Activated naive CD4-positive, alpha-beta T cell treated with anti-CD3 and anti-CD28 coated beads, Interleukin-2, amount 50 U/mL, for 24 hours (primary cell): ENCODE measurements around the gene OLIG2.

Source experiments
- H3K27ac Mint-ChIP-seq: one replicate; pipeline ENCODE4 v1.8.0; 2021; ENCODE audit warnings: mild to moderate bottlenecking, mixed read lengths
- H3K27me3 Mint-ChIP-seq: one replicate; pipeline ENCODE4 v1.8.0; 2021; ENCODE audit warnings: mixed read lengths
- H3K36me3 Mint-ChIP-seq: one replicate; pipeline ENCODE4 v1.8.0; 2021; ENCODE audit warnings: mixed read lengths
- H3K4me1 Mint-ChIP-seq: one replicate; pipeline ENCODE4 v1.8.0; 2021; ENCODE audit warnings: mixed read lengths
- H3K4me3 Mint-ChIP-seq: one replicate; pipeline ENCODE4 v1.8.0; 2021; ENCODE audit warnings: mild to moderate bottlenecking, mixed read lengths
- H3K9me3 Mint-ChIP-seq: one replicate; pipeline ENCODE4 v1.8.0; 2021; ENCODE audit warnings: mixed read lengths

Gene OLIG2

GRCh38 chr21:33063907-33064622, 38.3 kb downstream of the OLIG2 start:
- Mint-ChIP-seq H3K9me3 (no peaks in the 10 kb centered on the region), H3K36me3 (peaks cover 2% of the 10 kb centered on the region), H3K4me1 (no peaks in the 10 kb centered on the region), H3K27ac (no peak overlapping the region), H3K4me3 (no peak overlapping the region), H3K27me3 (peaks cover 35% of the 10 kb centered on the region)

DNA sequence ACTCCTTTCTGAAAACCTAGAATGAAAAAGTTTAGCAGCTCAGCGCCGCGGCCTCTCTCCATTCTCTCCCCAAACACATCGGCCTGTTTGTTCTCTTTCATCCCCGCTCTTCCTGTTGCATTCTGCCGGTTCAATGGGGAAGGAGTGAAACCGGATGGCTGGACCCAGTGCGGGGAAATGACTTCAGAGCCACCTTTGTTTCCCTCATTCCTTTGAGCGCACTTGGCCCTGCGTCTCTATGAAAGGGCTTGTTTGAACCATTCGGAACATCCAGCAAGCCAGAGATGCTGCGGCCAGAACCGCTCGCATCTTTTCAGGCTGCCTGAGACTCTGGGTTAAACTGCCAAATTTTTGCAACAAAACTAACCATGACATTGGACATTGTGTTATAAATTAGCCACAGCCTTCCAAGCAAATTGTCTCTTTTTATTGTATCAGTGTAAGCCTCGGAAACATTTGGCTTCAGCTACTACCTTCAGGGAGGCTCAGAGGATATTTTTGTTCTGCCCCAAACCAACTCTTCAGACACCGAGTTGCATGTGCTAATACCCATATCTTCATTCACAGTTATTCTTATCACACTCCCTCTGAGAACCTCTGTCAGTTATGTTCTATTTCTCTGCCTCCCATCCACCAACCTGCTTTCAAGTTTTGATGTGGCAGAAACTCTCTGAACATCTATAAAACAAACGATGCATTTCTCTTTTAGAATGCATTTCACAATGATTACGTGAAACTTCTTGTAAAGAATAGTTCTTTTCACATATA, 39.1 kb downstream of the OLIG2 start:
- Mint-ChIP-seq H3K4me1 (no peaks in the 10 kb centered on the region), H3K9me3 (no peaks in the 10 kb centered on the region), H3K4me3 (no peak overlapping the region), H3K27me3 (peaks cover 41% of the 10 kb centered on the region), H3K36me3 (peaks cover 2% of the 10 kb centered on the region), H3K27ac (no peak overlapping the region)

DNA sequence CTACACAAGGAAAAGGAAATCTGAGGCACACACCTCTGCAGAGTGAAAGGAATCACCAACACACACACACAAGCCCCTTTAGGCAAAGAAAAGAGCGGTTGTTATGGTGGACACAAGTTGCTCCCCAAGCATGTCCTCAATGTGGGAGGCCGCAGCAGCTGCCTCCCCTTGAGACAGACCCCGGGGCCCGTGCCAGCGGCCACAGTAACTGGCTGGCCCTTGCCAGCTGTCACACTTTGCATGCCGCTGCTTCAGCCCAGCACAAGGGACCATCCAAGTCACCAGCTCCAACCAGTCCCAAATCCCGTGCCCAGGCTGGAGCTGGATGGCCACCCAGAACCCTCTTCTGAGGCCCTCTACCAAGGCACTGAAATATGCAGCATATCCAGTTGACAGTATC, 41.3 kb downstream of the OLIG2 start:
- H3K27me3 Mint-ChIP-seq, result peaks cover 45% of the 10 kb centered on the region

GRCh38 chr21:33067457-33067856, 41.7 kb downstream of the OLIG2 start:
- Mint-ChIP-seq H3K4me3 (no peak overlapping the region), H3K9me3 (no peaks in the 10 kb centered on the region), H3K4me1 (peaks cover 14% of the 10 kb centered on the region), H3K27ac (no peak overlapping the region), H3K27me3 (peaks cover 49% of the 10 kb centered on the region), H3K36me3 (peaks cover 2% of the 10 kb centered on the region)

More for the DNA sequence above, 41.3 kb downstream of the OLIG2 start:
- H3K4me1 Mint-ChIP-seq, result peaks cover 11% of the 10 kb centered on the region
- H3K36me3 Mint-ChIP-seq, result peaks cover 2% of the 10 kb centered on the region
- H3K27ac Mint-ChIP-seq, result no peak overlapping the region
- H3K4me3 Mint-ChIP-seq, result no peak overlapping the region
- H3K9me3 Mint-ChIP-seq, result no peaks in the 10 kb centered on the region

DNA sequence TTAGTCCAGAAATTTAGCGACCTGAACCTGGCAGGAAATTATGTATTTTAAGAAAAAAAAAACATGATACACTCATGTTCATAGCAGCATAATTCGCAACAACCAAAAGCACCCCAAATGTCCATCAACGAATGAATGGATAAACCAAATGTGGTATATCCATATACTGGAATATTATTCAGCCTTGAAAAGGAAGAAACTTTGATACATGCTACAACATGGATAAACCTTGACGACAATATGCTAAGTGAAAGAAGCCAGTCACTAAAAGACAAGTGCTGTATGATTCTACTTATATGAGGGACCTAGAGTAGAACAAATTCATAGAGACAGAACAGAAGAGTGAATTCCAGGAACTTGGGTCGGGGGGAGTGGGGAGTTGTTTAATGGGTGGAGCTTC, 43.5 kb downstream of the OLIG2 start:
- no peak overlapping the region for H3K27ac Mint-ChIP-seq
- peak overlapping the region; percentile 30 for H3K4me3 Mint-ChIP-seq
- H3K4me1 Mint-ChIP-seq, result peaks cover 14% of the 10 kb centered on the region
- peaks cover 53% of the 10 kb centered on the region for H3K27me3 Mint-ChIP-seq
- peaks cover 2% of the 10 kb centered on the region for H3K36me3 Mint-ChIP-seq
- H3K9me3 Mint-ChIP-seq, result no peaks in the 10 kb centered on the region

GRCh38 chr21:33069645-33069993, 43.9 kb downstream of the OLIG2 start:
- Mint-ChIP-seq H3K9me3 (no peaks in the 10 kb centered on the region), H3K4me1 (peaks cover 14% of the 10 kb centered on the region), H3K36me3 (peaks cover 2% of the 10 kb centered on the region), H3K27me3 (peaks cover 52% of the 10 kb centered on the region), H3K4me3 (peak overlapping the region; percentile 23), H3K27ac (no peak overlapping the region)

- Mint-ChIP-seq H3K27ac (no peak within 1 kb of the TSS), H3K36me3 (peaks cover 2% of the 10 kb centered on the region), H3K9me3 (no peaks in the 10 kb centered on the region), H3K27me3 (peaks cover 49% of the 10 kb centered on the region), H3K4me1 (peaks cover 14% of the 10 kb centered on the region), H3K4me3 (peak within 1 kb of the TSS; percentile 78)
Observed at GRCh38 chr21:33069994-33070743, 44.4 kb downstream of the OLIG2 start, which contains the start of gene OLIG1. Gene OLIG1, plus strand, starts transcription at chr21:33070141. Its CDS starts 106 bp downstream, at chr21:33070247.

DNA sequence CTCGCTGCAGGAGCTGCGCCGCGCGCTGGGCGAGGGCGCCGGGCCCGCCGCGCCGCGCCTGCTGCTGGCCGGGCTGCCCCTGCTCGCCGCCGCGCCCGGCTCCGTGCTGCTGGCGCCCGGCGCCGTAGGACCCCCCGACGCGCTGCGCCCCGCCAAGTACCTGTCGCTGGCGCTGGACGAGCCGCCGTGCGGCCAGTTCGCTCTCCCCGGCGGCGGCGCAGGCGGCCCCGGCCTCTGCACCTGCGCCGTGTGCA, 44.9 kb downstream of the OLIG2 start:
- Mint-ChIP-seq H3K9me3 (no peaks in the 10 kb centered on the region), H3K4me3 (no peak overlapping the region), H3K27ac (no peak overlapping the region), H3K4me1 (peaks cover 14% of the 10 kb centered on the region), H3K27me3 (peaks cover 47% of the 10 kb centered on the region), H3K36me3 (peaks cover 2% of the 10 kb centered on the region)

- Mint-ChIP-seq H3K27me3 (peaks cover 47% of the 10 kb centered on the region), H3K4me1 (peaks cover 14% of the 10 kb centered on the region), H3K27ac (no peak overlapping the region), H3K4me3 (peak overlapping the region; percentile 78), H3K9me3 (no peaks in the 10 kb centered on the region), H3K36me3 (peaks cover 2% of the 10 kb centered on the region)
Observed at GRCh38 chr21:33070998-33071769, 45.4 kb downstream of the OLIG2 start.

GRCh38 chr21:33071770-33072306, 46.1 kb downstream of the OLIG2 start:
- Mint-ChIP-seq H3K4me3 (peak overlapping the region; percentile 78), H3K4me1 (peaks cover 14% of the 10 kb centered on the region), H3K9me3 (no peaks in the 10 kb centered on the region), H3K36me3 (peaks cover 2% of the 10 kb centered on the region), H3K27me3 (peaks cover 40% of the 10 kb centered on the region), H3K27ac (no peak overlapping the region)

DNA sequence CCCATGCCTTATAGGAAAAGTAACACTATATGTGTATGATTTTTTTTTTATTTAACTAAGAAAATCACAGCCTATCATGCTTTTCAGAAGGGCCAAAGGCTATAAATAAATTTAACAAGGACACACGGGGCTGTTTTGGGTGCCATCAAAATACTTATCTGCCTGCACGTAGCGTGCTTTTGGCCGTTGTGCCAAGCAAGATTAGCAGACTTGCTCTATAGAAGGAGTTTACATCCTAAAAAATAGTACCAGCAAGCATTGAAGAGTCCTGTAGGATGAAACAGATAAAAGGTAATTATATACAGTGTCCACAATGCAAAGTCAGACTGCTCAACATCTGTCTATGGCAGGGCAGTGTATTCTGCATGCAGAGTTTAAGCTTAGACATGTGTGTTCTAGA, 47.9 kb downstream of the OLIG2 start:
- Mint-ChIP-seq H3K27me3 (peaks cover 36% of the 10 kb centered on the region), H3K4me1 (peaks cover 14% of the 10 kb centered on the region), H3K27ac (no peak overlapping the region), H3K36me3 (no peaks in the 10 kb centered on the region), H3K4me3 (no peak overlapping the region), H3K9me3 (no peaks in the 10 kb centered on the region)

DNA sequence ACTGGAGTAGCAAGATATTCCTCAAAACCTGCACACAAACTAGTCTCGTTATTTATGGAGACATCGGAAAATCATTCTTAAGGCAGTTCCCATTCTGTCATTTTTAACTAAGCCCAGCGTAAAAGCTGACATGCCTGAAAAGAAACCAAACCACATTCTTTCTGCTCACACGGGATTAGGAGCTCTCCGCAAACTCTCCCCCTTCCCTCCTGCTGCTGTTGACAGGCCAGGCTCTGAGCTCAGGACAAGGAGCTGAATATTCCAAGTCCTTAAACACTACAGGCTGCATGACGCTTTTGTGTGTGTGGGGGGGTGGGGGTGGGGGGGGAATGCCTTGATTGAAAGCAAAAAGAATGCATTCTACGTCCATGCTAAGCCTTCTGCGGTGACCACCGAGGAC, 49.4 kb downstream of the OLIG2 start:
- peaks cover 27% of the 10 kb centered on the region for H3K27me3 Mint-ChIP-seq
- H3K36me3 Mint-ChIP-seq, result no peaks in the 10 kb centered on the region
- no peaks in the 10 kb centered on the region for H3K9me3 Mint-ChIP-seq
- peaks cover 14% of the 10 kb centered on the region for H3K4me1 Mint-ChIP-seq
- H3K27ac Mint-ChIP-seq, result no peak overlapping the region
- H3K4me3 Mint-ChIP-seq, result no peak overlapping the region

DNA sequence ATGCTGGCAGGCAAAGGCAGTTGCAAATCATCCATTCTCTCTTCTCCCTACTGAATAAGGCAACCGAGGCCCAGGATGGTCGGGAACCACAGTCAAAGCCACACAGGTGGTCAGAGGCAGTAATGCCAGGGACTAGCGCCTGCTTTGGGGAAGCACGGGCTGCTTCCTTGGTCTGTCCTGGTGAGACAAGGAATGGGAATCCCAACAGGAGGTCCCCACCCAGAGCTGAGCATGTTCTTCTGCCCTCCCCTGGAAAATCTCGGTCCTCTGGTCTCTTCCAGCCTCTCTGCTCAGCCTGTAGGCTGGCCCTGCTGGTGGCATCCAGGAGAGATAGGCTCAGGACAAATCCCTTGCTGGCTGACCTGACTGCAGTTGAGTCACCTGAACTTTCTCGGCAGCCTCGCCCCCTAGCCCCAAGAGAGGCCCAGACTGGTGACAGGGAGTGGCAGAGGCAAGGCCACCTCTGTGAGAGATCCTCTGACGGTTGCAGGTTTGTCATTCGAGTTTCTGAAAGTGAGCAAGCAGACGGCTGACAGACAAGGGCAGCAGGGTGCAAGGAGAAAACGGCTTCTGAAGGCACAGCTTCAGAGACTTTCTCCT, 50.0 kb downstream of the OLIG2 start:
- no peak overlapping the region for H3K27ac Mint-ChIP-seq
- no peaks in the 10 kb centered on the region for H3K36me3 Mint-ChIP-seq
- no peak overlapping the region for H3K4me3 Mint-ChIP-seq
- no peaks in the 10 kb centered on the region for H3K9me3 Mint-ChIP-seq
- H3K4me1 Mint-ChIP-seq, result peaks cover 14% of the 10 kb centered on the region
- H3K27me3 Mint-ChIP-seq, result peaks cover 27% of the 10 kb centered on the region

DNA sequence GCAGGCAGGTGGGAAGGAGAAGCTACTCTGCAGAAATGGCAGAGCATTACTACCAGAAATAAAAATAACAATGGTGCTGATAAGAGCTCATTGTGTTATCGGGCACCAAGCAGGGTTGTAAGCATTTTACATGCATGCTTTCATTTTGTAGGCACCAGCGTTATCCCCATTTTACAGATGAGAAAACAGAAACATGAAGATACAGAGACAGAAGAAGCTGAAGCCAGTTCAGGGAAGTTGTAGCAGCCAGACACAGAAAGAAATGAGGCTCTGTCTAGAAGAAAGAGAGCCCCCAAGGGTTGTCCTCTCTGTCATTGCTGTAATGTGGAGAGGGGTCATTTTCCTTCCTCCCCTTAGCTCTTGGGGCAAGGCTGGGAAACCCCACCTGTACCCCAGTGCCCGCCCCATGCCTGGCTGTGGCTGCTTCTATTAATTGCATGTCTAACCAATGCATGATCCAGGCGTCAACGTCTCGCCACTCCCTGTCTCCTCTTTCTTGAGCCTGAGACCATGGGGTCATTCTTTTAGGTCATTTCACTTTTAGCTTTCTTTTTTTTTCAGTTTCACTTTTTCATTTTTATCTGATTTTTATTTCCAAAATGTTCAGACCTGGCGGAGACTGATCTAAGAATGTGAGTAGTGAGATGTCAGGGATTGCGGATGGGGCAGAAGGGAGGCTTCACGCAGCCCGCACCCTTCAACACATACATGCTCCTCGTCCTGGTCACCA, 51.0 kb downstream of the OLIG2 start:
- H3K27ac Mint-ChIP-seq, result no peak overlapping the region
- no peaks in the 10 kb centered on the region for H3K36me3 Mint-ChIP-seq
- no peak overlapping the region for H3K4me3 Mint-ChIP-seq
- H3K27me3 Mint-ChIP-seq, result peaks cover 23% of the 10 kb centered on the region
- H3K4me1 Mint-ChIP-seq, result peaks cover 6% of the 10 kb centered on the region
- H3K9me3 Mint-ChIP-seq, result no peaks in the 10 kb centered on the region
